ENCODE results near the gene ARID5A. TPM values are rescaled to one million over a fixed set of nuclear protein-coding genes. Genes with fewer than 3 reads are reported as not detected.

The ARID5A gene
- total RNA-seq, 1 donor from 2014 or later: 50.9 TPM

GRCh38 chr2:96506016-96506906 is 30.3 kb upstream of the ARID5A start:
- DNase-seq (ENCODE audit: low spot score): peak; percentile 64

GRCh38 chr2:96506907-96507240 is 29.7 kb upstream of the ARID5A start:
- DNase-seq (ENCODE audit: low spot score): no peak

GRCh38 chr2:96507957-96508520 is 28.5 kb upstream of the ARID5A start:
- DNase-seq (ENCODE audit: low spot score): peak; percentile 94

DNA sequence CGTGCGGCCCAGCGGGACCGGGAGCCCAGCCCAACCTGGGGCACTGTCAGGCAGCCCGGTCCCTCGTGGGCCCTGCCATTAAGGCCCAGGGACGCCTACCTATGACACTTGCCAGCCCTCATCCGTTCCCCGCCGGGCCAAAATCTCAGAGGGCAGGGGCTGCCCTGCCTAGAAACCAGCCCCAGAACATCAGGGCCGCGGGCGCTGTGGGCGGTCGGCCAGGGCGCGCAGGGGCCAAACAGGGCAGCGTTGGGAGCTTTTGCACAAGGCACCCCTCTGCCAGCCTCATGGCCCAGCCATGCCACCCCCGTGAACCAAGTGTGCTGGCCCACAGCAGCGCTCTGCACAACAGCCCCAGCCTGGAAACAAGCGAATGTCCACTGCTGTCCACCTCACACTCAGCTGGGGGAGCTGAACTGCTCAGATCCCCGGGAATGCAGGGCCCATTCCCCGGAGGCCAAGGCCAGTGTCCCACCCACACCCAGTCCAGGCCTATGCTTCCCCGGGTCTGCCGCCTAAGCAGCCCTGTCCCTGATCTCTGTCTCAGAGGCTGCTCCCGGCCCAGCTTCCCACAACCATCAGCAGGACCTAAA is 27.9 kb upstream of the ARID5A start:
- DNase-seq (ENCODE audit: low spot score): peak; percentile 87

GRCh38 chr2:96509114-96509846 is 27.3 kb upstream of the ARID5A start:
- DNase-seq (ENCODE audit: low spot score): peak; percentile 96

GRCh38 chr2:96509847-96510230 is 26.7 kb upstream of the ARID5A start:
- no peak for DNase-seq (ENCODE audit: low spot score)

GRCh38 chr2:96510931-96511595 is 25.5 kb upstream of the ARID5A start:
- no peak for DNase-seq (ENCODE audit: low spot score)

DNA sequence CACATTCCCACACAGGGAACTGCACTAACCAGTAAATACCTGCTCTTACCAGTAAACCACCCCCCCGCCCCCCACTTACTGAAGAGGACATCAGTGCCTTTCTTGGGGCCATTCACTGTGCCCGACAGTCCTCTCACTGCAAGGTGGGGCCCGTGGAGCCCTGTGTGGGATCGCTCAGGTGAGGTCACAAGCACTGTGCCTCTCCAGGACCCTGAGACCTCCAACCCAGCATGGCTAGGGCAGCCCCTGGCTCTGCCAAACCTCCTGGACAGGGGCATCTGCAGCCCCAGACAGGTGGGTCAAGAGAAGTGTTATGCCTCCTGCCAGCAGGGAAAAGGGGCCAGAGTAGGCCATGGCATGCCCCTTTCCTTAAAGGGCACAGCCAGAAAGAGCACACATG is 24.7 kb upstream of the ARID5A start:
- no peak for DNase-seq (ENCODE audit: low spot score)

DNA sequence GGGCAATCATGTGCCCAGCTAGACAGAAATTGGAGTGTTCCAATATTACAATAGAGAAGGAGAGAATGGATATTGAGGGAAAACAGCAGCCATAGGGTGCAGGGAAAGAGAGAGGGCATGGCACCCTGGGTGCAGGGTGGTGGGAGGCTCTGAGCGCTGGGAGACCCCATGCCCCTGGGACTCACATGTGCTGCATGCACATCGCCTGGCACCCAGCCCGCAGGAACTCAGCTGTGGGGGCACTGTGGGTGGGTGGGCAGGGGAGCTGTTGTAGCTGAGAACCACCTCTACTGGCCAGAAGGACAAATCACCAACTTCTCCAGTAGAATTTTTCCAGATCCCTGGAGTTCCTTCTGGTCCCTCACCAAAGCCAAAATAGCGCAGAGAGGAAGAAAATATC is 24.2 kb upstream of the ARID5A start:
- DNase-seq (ENCODE audit: low spot score): no peak

GRCh38 chr2:96514521-96514920 is 22.0 kb upstream of the ARID5A start:
- peak; percentile 64 for DNase-seq (ENCODE audit: low spot score)

- no peak for DNase-seq (ENCODE audit: low spot score)
Observed at GRCh38 chr2:96517079-96517478, 19.5 kb upstream of the ARID5A start.

- DNase-seq (ENCODE audit: low spot score): no peak
Observed at GRCh38 chr2:96520231-96520630, 16.3 kb upstream of the ARID5A start.

GRCh38 chr2:96520697-96521096 is 15.9 kb upstream of the ARID5A start:
- no peak for DNase-seq (ENCODE audit: low spot score)

GRCh38 chr2:96521219-96521618 is 15.3 kb upstream of the ARID5A start:
- no peak for DNase-seq (ENCODE audit: low spot score)

DNA sequence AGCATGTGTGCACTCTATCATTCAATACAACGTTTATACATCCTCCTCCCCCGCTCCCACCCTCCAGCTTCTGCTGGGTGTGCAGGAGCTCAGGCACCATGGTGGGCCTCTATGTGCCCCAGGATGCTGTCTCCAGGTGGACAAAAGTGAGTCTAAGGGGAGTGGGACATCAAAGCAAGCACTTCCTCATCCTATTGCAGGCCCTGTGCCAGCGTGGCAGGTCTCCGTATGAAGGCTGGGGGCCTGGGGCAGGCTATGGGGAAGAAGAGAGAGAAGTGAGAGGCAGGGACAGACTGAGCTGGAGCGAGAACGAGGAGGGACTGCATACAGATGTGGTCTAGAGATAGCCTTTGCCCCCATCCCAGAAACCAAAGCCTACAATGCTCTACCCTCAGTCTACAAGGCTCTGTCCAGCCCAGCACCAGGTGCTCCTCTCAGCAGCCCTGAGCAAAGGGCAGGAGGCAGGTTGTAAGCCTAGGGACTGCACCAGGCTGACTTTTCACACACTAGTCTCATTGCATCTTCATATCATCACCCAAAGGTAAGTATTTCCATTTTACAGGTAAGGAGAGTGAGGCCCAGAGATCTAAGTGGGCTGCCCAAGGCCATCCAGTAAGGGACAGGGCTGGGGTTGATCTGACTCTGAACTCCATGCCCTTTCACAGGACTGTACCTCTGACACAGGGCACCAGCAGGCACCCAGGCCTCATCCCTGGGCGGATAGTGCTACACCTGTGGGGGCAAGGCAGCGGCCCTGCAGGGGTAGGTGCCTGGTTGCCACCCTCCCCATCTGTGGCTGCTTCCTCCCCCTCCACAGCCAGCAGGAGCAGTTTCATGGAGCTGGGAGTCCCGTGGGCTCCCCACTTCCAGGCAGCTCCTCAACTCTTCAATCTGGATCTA is 14.0 kb upstream of the ARID5A start:
- no peak for DNase-seq (ENCODE audit: low spot score)

DNA sequence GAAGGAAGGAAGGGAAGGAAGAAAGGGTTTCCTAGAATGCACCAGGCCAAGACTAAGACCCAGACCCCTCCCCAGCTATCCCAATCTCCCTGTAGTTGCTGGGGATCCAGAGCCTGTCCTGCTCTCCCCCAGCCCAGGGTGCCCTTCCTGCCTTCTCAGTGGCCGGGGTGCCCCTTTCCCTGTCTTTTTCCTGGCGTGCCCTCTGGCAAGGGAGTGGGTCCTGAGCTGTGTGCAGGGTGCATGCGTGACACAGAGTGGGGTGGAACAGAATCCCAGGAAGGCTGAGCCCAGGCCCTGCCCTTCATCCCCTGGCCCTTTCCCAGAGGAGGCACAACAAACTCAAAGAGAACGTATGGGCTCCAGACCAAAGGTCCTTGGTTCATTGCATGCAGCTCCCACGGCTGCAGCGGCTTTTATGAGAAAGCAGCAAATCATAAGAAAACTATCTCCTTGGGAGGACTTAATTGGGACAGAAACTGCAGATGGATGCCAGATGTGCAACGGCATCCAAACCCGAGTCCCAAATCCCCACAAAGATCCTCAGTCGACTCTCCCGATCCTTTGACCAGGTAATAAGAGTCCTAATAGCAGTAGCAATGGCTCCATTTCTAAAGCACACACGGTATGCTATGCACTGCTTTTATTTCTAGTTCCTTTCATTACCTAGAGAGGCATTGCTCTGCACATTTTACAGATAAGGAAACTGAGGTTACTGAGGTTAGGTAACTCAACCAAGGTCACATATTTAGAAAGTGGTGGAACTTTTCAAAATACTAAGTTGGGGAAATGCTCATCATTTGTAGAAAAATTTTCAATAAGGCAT is 12.7 kb upstream of the ARID5A start:
- no peak for DNase-seq (ENCODE audit: low spot score)

GRCh38 chr2:96524482-96525210 is 11.9 kb upstream of the ARID5A start:
- no peak for DNase-seq (ENCODE audit: low spot score)

GRCh38 chr2:96525211-96525507 is 11.4 kb upstream of the ARID5A start:
- DNase-seq (ENCODE audit: low spot score): no peak

DNA sequence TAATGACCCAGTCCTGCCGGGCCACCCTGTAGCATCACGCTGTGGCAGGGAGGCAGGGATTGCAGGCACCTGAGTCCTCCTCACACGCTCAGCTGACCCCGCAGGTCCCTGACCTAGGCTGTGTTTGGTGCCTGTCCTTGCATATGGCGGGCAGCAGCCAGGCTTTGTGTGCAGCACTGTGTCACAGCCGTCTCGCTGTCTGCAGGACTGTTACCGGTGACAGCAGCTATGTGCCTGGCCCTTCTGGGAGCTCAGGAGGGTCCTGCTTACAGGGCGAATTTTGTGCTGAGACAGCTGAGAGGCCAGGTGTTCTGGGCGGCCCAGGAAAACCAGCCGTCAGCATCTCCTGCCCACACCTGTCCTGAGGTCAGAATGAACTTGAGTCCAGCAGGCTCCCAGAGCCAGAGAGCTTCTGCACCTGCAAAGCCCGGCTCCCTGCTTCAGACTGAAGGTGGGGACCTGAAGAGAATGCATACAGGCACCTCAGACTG is 10.4 kb upstream of the ARID5A start:
- no peak for DNase-seq (ENCODE audit: low spot score)

All from mesenteric fat pad (tissue), 1 donor.